ENCODE results near the gene CNTN4.
A peak's percentile ranks its signal among the peaks of the same experiment; 100 is the strongest.

Gene CNTN4

DNA sequence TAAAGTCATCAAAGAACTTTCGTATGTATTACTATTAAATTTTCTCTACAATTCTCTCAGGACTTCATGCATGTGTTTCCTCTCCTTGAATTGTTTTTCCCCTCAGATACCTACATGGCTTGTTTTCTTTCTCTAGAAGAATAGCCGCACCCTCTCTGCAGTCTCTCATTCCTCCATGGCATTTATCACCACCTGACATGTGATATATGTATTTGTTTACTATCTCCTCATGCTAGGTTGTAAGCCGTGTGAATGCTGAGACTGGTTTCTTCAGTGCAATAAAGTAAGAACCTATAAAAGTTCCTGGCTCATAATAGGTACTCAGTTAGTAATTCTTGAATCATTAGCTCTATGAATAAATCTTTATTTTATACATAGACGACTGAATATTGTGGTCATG is 149.2 kb downstream of the CNTN4 start:
- H3K23ac ChIP-seq (ENCODE audit: low read length in 2 of 2) = no peak overlapping the region
- H4K8ac ChIP-seq (ENCODE audit: low read length) = no peak overlapping the region
- no peak overlapping the region for H4K91ac ChIP-seq (ENCODE audit: low read length)
- H3K4me3 ChIP-seq (ENCODE audit: insufficient read depth in 1 of 2, low read depth in 1 of 2, low read length in 2 of 2) = no peak overlapping the region
- H3K36me3 ChIP-seq (ENCODE audit: control insufficient read depth in 1 of 2, insufficient read depth in 2 of 2, low read depth in 1 of 2, low read length in 2 of 2) = no peaks in the 10 kb centered on the region
- H3K79me1 ChIP-seq (replicated peaks; ENCODE audit: low read length, poor library complexity, severe bottlenecking) = no peaks in the 10 kb centered on the region
- H3K14ac ChIP-seq (ENCODE audit: low read length in 2 of 2) = no peak overlapping the region
- H3K18ac ChIP-seq (ENCODE audit: low read depth in 1 of 2, low read length in 2 of 2) = no peak overlapping the region
- no peak overlapping the region for H3K27ac ChIP-seq (ENCODE audit: low read length, poor library complexity, severe bottlenecking)
- H2BK12ac ChIP-seq (ENCODE audit: low read length in 2 of 2) = no peak overlapping the region
- no peaks in the 10 kb centered on the region for H3K9me3 ChIP-seq (ENCODE audit: control insufficient read depth, low read length)
- no peak overlapping the region for H2BK15ac ChIP-seq (ENCODE audit: low read depth, poor library complexity, severe bottlenecking)
- no peak overlapping the region for H2BK120ac ChIP-seq (ENCODE audit: low read depth, low read length)
- H3K4ac ChIP-seq (ENCODE audit: low read depth in 1 of 2, low read length in 2 of 2) = no peak overlapping the region
- DNase-seq = no peak
- H3K4me1 ChIP-seq (ENCODE audit: control insufficient read depth, insufficient read depth, low read depth, low read length) = no peaks in the 10 kb centered on the region
- no peak overlapping the region for H3K9ac ChIP-seq (ENCODE audit: low read length)
- 100% methylated on average over 1 of the region's 4 CpGs for WGBS
- no peak overlapping the region for H2BK5ac ChIP-seq (ENCODE audit: low read depth, low read length, poor library complexity, severe bottlenecking)
- H3K4me2 ChIP-seq (ENCODE audit: low read length, poor library complexity, severe bottlenecking) = no peak overlapping the region
- H2AFZ ChIP-seq (ENCODE audit: low read depth, low read length) = no peak overlapping the region
- H3K27me3 ChIP-seq (ENCODE audit: control insufficient read depth in 1 of 2, insufficient read depth in 1 of 2, low read length in 2 of 2) = no peaks in the 10 kb centered on the region
- H2AK5ac ChIP-seq (ENCODE audit: low read length, severe bottlenecking) = no peak overlapping the region

DNA sequence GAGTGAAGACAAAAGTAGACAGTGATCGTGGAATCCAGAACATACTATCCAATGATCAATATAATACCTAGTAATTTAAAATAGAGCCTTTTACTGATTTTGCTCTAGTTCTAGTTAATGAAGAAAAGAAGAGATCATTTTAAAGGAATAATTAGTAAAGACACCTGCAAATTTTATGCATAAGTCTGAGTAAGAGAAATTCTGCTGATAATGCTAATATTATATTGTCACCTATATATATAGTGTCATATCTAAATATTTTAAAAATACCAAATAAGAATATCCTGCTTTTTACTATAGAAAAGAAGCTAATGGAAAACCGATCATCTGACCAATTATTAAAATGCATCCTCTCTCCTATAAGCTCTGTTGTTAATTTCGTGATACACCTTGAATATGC is 152.1 kb downstream of the CNTN4 start:
- H2BK12ac ChIP-seq (ENCODE audit: low read length in 2 of 2) = no peak overlapping the region
- no peak for DNase-seq
- H3K4me2 ChIP-seq (ENCODE audit: low read length, poor library complexity, severe bottlenecking) = no peak overlapping the region
- no peak overlapping the region for H2AFZ ChIP-seq (ENCODE audit: low read depth, low read length)
- H3K79me1 ChIP-seq (replicated peaks; ENCODE audit: low read length, poor library complexity, severe bottlenecking) = no peaks in the 10 kb centered on the region
- no peak overlapping the region for H4K8ac ChIP-seq (ENCODE audit: low read length)
- H3K14ac ChIP-seq (ENCODE audit: low read length in 2 of 2) = no peak overlapping the region
- 100% methylated on average over 1 of the region's 3 CpGs for WGBS
- H3K23ac ChIP-seq (ENCODE audit: low read length in 2 of 2) = no peak overlapping the region
- H3K27me3 ChIP-seq (ENCODE audit: control insufficient read depth in 1 of 2, insufficient read depth in 1 of 2, low read length in 2 of 2) = no peaks in the 10 kb centered on the region
- no peak overlapping the region for H3K9ac ChIP-seq (ENCODE audit: low read length)
- no peak overlapping the region for H2BK5ac ChIP-seq (ENCODE audit: low read depth, low read length, poor library complexity, severe bottlenecking)
- no peak overlapping the region for H3K4ac ChIP-seq (ENCODE audit: low read depth in 1 of 2, low read length in 2 of 2)
- H2BK120ac ChIP-seq (ENCODE audit: low read depth, low read length) = no peak overlapping the region
- no peak overlapping the region for H2AK5ac ChIP-seq (ENCODE audit: low read length, severe bottlenecking)
- H4K91ac ChIP-seq (ENCODE audit: low read length) = no peak overlapping the region
- H3K4me3 ChIP-seq (ENCODE audit: insufficient read depth in 1 of 2, low read depth in 1 of 2, low read length in 2 of 2) = no peak overlapping the region
- H3K4me1 ChIP-seq (ENCODE audit: control insufficient read depth, insufficient read depth, low read depth, low read length) = no peaks in the 10 kb centered on the region
- no peak overlapping the region for H2BK15ac ChIP-seq (ENCODE audit: low read depth, poor library complexity, severe bottlenecking)
- no peak overlapping the region for H3K18ac ChIP-seq (ENCODE audit: low read depth in 1 of 2, low read length in 2 of 2)
- H3K27ac ChIP-seq (ENCODE audit: low read length, poor library complexity, severe bottlenecking) = no peak overlapping the region
- H3K36me3 ChIP-seq (ENCODE audit: control insufficient read depth in 1 of 2, insufficient read depth in 2 of 2, low read depth in 1 of 2, low read length in 2 of 2) = no peaks in the 10 kb centered on the region
- no peaks in the 10 kb centered on the region for H3K9me3 ChIP-seq (ENCODE audit: control insufficient read depth, low read length)

DNA sequence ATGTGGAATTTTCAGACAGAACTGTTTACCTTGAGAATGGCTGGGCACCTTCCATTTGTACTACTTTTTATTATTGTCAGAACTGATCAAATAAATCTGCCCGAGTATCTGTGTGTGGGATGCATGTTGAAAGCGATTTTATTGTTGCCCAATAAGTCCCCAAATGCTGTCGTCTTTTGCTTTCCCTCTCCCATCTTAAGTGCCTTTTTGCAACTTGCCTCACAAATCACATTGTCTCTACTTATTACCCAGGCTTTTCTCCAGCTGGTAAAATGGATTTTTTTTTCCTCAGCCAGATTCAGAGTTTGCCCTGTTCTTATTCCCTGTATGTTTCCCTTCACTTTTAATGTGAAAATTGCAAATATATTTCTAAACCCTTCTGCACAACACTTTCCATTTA is 163.1 kb downstream of the CNTN4 start:
- Histone ChIP-seq H3K4me2 (ENCODE audit: low read length, poor library complexity, severe bottlenecking) (no peak overlapping the region), H3K36me3 (ENCODE audit: control insufficient read depth in 1 of 2, insufficient read depth in 2 of 2, low read depth in 1 of 2, low read length in 2 of 2) (no peaks in the 10 kb centered on the region), H3K4me3 (ENCODE audit: insufficient read depth in 1 of 2, low read depth in 1 of 2, low read length in 2 of 2) (no peak overlapping the region), H2AK5ac (ENCODE audit: low read length, severe bottlenecking) (no peak overlapping the region), H3K4ac (ENCODE audit: low read depth in 1 of 2, low read length in 2 of 2) (no peak overlapping the region), H3K27ac (ENCODE audit: low read length, poor library complexity, severe bottlenecking) (no peak overlapping the region), H3K9me3 (ENCODE audit: control insufficient read depth, low read length) (peaks cover 15% of the 10 kb centered on the region), H2BK15ac (ENCODE audit: low read depth, poor library complexity, severe bottlenecking) (no peak overlapping the region), H3K23ac (ENCODE audit: low read length in 2 of 2) (no peak overlapping the region), H3K9ac (ENCODE audit: low read length) (no peak overlapping the region), H4K91ac (ENCODE audit: low read length) (no peak overlapping the region), H4K8ac (ENCODE audit: low read length) (no peak overlapping the region), H3K14ac (ENCODE audit: low read length in 2 of 2) (no peak overlapping the region), H3K4me1 (ENCODE audit: control insufficient read depth, insufficient read depth, low read depth, low read length) (no peaks in the 10 kb centered on the region), H3K79me1 (replicated peaks; ENCODE audit: low read length, poor library complexity, severe bottlenecking) (no peaks in the 10 kb centered on the region), H3K18ac (ENCODE audit: low read depth in 1 of 2, low read length in 2 of 2) (no peak overlapping the region), H2BK5ac (ENCODE audit: low read depth, low read length, poor library complexity, severe bottlenecking) (no peak overlapping the region), H3K27me3 (ENCODE audit: control insufficient read depth in 1 of 2, insufficient read depth in 1 of 2, low read length in 2 of 2) (no peaks in the 10 kb centered on the region), H2BK12ac (ENCODE audit: low read length in 2 of 2) (no peak overlapping the region), H2BK120ac (ENCODE audit: low read depth, low read length) (no peak overlapping the region), H2AFZ (ENCODE audit: low read depth, low read length) (no peak overlapping the region)
- 88% methylated on average over 3 of the region's 3 CpGs for WGBS
- DNase-seq = no peak

DNA sequence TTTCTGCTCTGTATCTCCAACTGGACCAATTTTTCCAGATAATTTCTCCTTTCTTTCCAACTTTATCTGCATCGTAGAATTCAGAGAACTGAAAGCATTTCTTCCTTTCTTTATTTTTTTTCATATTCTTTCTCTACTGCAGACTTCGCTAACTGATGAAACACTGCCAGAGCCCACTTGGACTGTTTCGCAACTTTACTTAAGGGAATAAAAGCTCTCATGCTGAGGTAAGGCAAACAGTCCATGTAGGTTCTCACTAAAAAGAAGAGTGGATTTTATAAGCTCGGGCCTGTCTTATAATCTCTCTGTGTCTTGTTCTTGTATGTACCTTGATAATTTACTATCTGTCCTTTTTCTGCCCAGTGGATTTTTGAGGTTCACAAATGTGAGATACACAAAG is 163.5 kb downstream of the CNTN4 start:
- WGBS = 82% methylated on average over 4 of the region's 4 CpGs
- H3K79me1 ChIP-seq (replicated peaks; ENCODE audit: low read length, poor library complexity, severe bottlenecking) = no peaks in the 10 kb centered on the region
- H3K9me3 ChIP-seq (ENCODE audit: control insufficient read depth, low read length) = peaks cover 20% of the 10 kb centered on the region
- H3K27me3 ChIP-seq (ENCODE audit: control insufficient read depth in 1 of 2, insufficient read depth in 1 of 2, low read length in 2 of 2) = no peaks in the 10 kb centered on the region
- H2AK5ac ChIP-seq (ENCODE audit: low read length, severe bottlenecking) = no peak overlapping the region
- H2BK5ac ChIP-seq (ENCODE audit: low read depth, low read length, poor library complexity, severe bottlenecking) = no peak overlapping the region
- no peak overlapping the region for H3K14ac ChIP-seq (ENCODE audit: low read length in 2 of 2)
- no peaks in the 10 kb centered on the region for H3K36me3 ChIP-seq (ENCODE audit: control insufficient read depth in 1 of 2, insufficient read depth in 2 of 2, low read depth in 1 of 2, low read length in 2 of 2)
- no peak overlapping the region for H2BK15ac ChIP-seq (ENCODE audit: low read depth, poor library complexity, severe bottlenecking)
- H3K27ac ChIP-seq (ENCODE audit: low read length, poor library complexity, severe bottlenecking) = no peak overlapping the region
- H3K4me3 ChIP-seq (ENCODE audit: insufficient read depth in 1 of 2, low read depth in 1 of 2, low read length in 2 of 2) = no peak overlapping the region
- no peak overlapping the region for H3K23ac ChIP-seq (ENCODE audit: low read length in 2 of 2)
- H3K4me2 ChIP-seq (ENCODE audit: low read length, poor library complexity, severe bottlenecking) = no peak overlapping the region
- H2AFZ ChIP-seq (ENCODE audit: low read depth, low read length) = no peak overlapping the region
- H3K18ac ChIP-seq (ENCODE audit: low read depth in 1 of 2, low read length in 2 of 2) = no peak overlapping the region
- H3K4ac ChIP-seq (ENCODE audit: low read depth in 1 of 2, low read length in 2 of 2) = no peak overlapping the region
- H2BK12ac ChIP-seq (ENCODE audit: low read length in 2 of 2) = no peak overlapping the region
- H3K9ac ChIP-seq (ENCODE audit: low read length) = no peak overlapping the region
- DNase-seq = peak; percentile 3
- no peaks in the 10 kb centered on the region for H3K4me1 ChIP-seq (ENCODE audit: control insufficient read depth, insufficient read depth, low read depth, low read length)
- no peak overlapping the region for H2BK120ac ChIP-seq (ENCODE audit: low read depth, low read length)
- no peak overlapping the region for H4K8ac ChIP-seq (ENCODE audit: low read length)
- no peak overlapping the region for H4K91ac ChIP-seq (ENCODE audit: low read length)
